ENCODE data around the gene COL9A3. TPM values are rescaled to one million over a fixed set of nuclear protein-coding genes. Genes with fewer than 3 reads are reported as not detected.
"Not testable (repeated sequence)": the region's sequence is repeated elsewhere in the genome, so short reads cannot be mapped to it uniquely, and the experiment has no call there.

COL9A3 gene
- total RNA-seq, 1 donor from 2014 or later = 1.8 TPM

DNA sequence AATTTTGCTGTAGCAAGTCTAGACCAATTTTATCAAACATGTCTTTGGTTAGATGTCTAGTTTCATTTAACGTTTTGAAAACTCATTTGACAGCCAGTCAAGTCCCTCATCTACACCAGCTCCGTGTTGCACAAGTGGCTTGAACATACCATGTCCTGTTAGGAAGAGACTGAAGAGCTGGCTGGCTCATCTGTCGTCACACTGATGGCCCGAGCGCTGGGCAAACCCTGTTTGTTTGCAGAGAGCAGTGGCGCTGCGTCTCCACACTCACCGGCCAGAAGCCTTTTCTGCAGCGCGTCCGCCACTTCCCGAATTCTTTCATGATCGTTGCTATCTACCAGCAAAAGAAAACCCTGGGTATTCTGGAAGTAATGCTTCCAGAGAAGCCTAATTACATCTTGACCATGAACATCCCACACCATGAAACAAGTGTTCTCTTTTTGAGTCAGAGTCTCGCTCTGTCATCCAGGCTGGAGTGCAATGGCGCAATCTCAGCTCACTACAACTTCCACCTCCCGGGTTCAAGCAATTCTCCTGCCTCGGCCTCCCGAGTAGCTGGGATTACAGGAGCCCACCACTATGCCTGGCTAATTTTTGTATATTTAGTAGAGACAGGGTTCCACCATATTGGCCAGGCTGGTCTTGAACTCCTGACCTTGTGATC lies 55.5 kb downstream of the COL9A3 start:
- Mint-ChIP-seq H3K4me3 (ENCODE audit: unreplicated experiment) (no peak overlapping the region), H3K27ac (ENCODE audit: unreplicated experiment) (no peak overlapping the region), H3K4me1 (ENCODE audit: unreplicated experiment) (peaks cover 18% of the 10 kb centered on the region), H3K9me3 (ENCODE audit: unreplicated experiment) (no peaks in the 10 kb centered on the region), H3K27me3 (ENCODE audit: unreplicated experiment) (peaks cover 7% of the 10 kb centered on the region), H3K36me3 (ENCODE audit: low read depth, unreplicated experiment) (no peaks in the 10 kb centered on the region)
- TF ChIP-seq, protein P1, sequence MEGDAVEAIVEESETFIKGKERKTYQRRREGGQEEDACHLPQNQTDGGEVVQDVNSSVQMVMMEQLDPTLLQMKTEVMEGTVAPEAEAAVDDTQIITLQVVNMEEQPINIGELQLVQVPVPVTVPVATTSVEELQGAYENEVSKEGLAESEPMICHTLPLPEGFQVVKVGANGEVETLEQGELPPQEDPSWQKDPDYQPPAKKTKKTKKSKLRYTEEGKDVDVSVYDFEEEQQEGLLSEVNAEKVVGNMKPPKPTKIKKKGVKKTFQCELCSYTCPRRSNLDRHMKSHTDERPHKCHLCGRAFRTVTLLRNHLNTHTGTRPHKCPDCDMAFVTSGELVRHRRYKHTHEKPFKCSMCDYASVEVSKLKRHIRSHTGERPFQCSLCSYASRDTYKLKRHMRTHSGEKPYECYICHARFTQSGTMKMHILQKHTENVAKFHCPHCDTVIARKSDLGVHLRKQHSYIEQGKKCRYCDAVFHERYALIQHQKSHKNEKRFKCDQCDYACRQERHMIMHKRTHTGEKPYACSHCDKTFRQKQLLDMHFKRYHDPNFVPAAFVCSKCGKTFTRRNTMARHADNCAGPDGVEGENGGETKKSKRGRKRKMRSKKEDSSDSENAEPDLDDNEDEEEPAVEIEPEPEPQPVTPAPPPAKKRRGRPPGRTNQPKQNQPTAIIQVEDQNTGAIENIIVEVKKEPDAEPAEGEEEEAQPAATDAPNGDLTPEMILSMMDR (IDR thresholded peaks at IDR 0.05; ENCODE audit: unreplicated experiment) = no peak
- no peak for DNase-seq (ENCODE audit: low spot score)

DNA sequence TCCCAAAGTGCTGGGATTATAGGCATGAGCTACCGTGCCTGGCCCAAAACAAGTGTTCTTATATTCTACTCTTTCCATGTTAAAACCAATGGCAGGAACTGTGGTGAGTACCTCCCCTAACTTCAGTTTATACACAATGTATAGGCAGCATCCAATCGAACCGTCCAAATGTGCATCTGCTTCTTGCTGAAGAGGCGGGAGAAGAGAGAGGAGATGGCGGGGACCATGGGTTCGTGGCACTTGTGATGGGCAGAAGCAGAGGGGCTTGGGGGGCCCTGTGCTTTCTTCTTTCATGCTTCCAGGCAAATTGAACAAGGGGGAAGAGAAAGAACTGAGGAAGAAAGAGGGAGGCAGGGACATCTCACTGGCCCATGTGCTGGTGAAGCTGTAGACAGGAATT lies 56.0 kb downstream of the COL9A3 start:
- TF ChIP-seq, protein P1 (IDR thresholded peaks at IDR 0.05; ENCODE audit: unreplicated experiment) = no peak
- peaks cover 7% of the 10 kb centered on the region for H3K27me3 Mint-ChIP-seq (ENCODE audit: unreplicated experiment)
- no peak overlapping the region for H3K27ac Mint-ChIP-seq (ENCODE audit: unreplicated experiment)
- no peaks in the 10 kb centered on the region for H3K36me3 Mint-ChIP-seq (ENCODE audit: low read depth, unreplicated experiment)
- H3K9me3 Mint-ChIP-seq (ENCODE audit: unreplicated experiment) = no peaks in the 10 kb centered on the region
- no peak overlapping the region for H3K4me3 Mint-ChIP-seq (ENCODE audit: unreplicated experiment)
- DNase-seq (ENCODE audit: low spot score) = no peak
- H3K4me1 Mint-ChIP-seq (ENCODE audit: unreplicated experiment) = peaks cover 21% of the 10 kb centered on the region

DNA sequence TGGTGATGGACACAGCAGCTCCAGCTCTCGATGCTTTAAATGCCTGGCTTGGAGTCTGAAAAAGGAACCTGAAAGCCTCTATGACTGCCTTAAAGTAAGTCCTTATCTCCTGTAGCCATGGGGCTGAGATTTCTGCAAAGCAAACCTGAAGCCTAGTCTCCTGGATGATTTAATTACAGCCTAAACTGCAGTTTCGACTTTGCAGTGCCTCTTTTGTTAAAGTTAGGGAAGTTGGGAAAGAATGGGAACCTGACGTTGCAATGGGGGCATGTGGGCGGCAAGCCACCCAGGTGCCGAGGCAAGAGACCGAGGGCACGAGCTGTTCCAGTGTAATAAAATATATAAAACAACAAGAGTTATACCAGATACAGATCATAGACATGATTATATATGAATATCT lies 56.4 kb downstream of the COL9A3 start:
- no peak for DNase-seq (ENCODE audit: low spot score)
- H3K9me3 Mint-ChIP-seq (ENCODE audit: unreplicated experiment) = no peaks in the 10 kb centered on the region

DNA sequence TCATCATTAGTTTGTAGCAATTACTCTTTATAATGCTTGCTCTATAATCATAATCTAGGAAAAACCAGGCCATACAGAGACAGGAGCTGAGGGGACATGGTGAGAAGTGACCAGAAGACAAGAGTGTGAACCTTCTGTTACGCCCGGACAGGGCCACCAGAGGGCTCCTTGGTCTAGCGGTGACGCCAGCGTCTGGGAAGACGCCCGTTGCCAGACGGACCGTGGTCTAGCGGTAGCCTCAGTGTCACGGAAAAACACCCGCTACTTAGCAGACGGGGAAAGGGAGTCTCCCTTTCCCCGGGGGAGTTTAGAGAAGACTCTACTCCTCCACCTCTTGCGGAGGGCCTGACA lies 56.8 kb downstream of the COL9A3 start:
- H3K4me3 Mint-ChIP-seq (ENCODE audit: unreplicated experiment) = not testable (repeated sequence)

More for the DNA sequence above, 56.4 kb downstream of the COL9A3 start:
- H3K4me3 Mint-ChIP-seq (ENCODE audit: unreplicated experiment) = no peak overlapping the region
- H3K27me3 Mint-ChIP-seq (ENCODE audit: unreplicated experiment) = peaks cover 7% of the 10 kb centered on the region
- H3K27ac Mint-ChIP-seq (ENCODE audit: unreplicated experiment) = no peak overlapping the region
- no peaks in the 10 kb centered on the region for H3K36me3 Mint-ChIP-seq (ENCODE audit: low read depth, unreplicated experiment)
- peaks cover 25% of the 10 kb centered on the region for H3K4me1 Mint-ChIP-seq (ENCODE audit: unreplicated experiment)
- TF ChIP-seq, protein P1 (IDR thresholded peaks at IDR 0.05; ENCODE audit: unreplicated experiment) = no peak

DNA sequence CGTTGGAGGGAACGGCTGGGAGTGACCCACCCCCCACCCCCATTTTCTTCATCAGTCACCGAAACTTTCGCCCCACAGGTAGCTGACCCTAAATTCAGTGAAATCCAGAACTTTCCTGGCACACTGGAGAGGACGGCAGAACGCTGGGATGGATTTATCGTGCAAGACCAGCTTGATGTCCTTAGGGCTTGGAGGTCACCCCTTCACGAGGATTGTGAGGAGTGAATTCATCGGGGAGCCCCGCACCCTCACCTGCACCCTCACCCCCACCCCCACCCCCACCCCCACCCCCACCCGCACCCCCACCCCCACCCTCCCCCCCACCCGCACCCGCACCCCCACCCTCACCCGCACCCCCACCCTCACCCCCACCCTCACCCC lies 58.1 kb downstream of the COL9A3 start:
- Mint-ChIP-seq H3K27ac (ENCODE audit: unreplicated experiment) (peak overlapping the region; percentile 71), H3K9me3 (ENCODE audit: unreplicated experiment) (no peaks in the 10 kb centered on the region), H3K27me3 (ENCODE audit: unreplicated experiment) (peaks cover 7% of the 10 kb centered on the region), H3K4me1 (ENCODE audit: unreplicated experiment) (peaks cover 29% of the 10 kb centered on the region), H3K4me3 (ENCODE audit: unreplicated experiment) (no peak overlapping the region), H3K36me3 (ENCODE audit: low read depth, unreplicated experiment) (no peaks in the 10 kb centered on the region)
- DNase-seq (ENCODE audit: low spot score) = no peak
- TF ChIP-seq, protein P1 (IDR thresholded peaks at IDR 0.05; ENCODE audit: unreplicated experiment) = no peak

More for the DNA sequence above, 56.8 kb downstream of the COL9A3 start:
- H3K9me3 Mint-ChIP-seq (ENCODE audit: unreplicated experiment); H3K27me3 Mint-ChIP-seq (ENCODE audit: unreplicated experiment); H3K36me3 Mint-ChIP-seq (ENCODE audit: low read depth, unreplicated experiment): not testable (repeated sequence)
- H3K27ac Mint-ChIP-seq (ENCODE audit: unreplicated experiment) = peak overlapping the region; percentile 24
- H3K4me1 Mint-ChIP-seq (ENCODE audit: unreplicated experiment) = peaks cover 29% of the 10 kb centered on the region
- DNase-seq (ENCODE audit: low spot score) = peak; percentile 69

Data from endothelial cell (in vitro differentiated cells).